Measurements from ENCODE around the gene PON3. TPM values are rescaled to one million over a fixed set of nuclear protein-coding genes. Genes with fewer than 3 reads are reported as not detected.

Gene PON3
- total and polyA plus RNA-seq, 2 experiments from 2014 or later, result 1.4 to 1.6 TPM

- TF ChIP-seq CREB1 (CRISPR knock-in tag; IDR thresholded peaks at IDR 0.05; ENCODE audit: low read depth) (no peak), POLR2AphosphoS5 (IDR thresholded peaks at IDR 0.05; ENCODE audit: low read depth) (no peak), JUNB (IDR thresholded peaks at IDR 0.05; ENCODE audit: unreplicated experiment) (no peak), ZNF462 (CRISPR knock-in tag; IDR thresholded peaks at IDR 0.05) (no peak), CTCF (conservative IDR thresholded peaks at IDR 0.05; ENCODE audit: low read depth in 2 of 2) (no peak)
- TF ChIP-seq, protein P1, sequence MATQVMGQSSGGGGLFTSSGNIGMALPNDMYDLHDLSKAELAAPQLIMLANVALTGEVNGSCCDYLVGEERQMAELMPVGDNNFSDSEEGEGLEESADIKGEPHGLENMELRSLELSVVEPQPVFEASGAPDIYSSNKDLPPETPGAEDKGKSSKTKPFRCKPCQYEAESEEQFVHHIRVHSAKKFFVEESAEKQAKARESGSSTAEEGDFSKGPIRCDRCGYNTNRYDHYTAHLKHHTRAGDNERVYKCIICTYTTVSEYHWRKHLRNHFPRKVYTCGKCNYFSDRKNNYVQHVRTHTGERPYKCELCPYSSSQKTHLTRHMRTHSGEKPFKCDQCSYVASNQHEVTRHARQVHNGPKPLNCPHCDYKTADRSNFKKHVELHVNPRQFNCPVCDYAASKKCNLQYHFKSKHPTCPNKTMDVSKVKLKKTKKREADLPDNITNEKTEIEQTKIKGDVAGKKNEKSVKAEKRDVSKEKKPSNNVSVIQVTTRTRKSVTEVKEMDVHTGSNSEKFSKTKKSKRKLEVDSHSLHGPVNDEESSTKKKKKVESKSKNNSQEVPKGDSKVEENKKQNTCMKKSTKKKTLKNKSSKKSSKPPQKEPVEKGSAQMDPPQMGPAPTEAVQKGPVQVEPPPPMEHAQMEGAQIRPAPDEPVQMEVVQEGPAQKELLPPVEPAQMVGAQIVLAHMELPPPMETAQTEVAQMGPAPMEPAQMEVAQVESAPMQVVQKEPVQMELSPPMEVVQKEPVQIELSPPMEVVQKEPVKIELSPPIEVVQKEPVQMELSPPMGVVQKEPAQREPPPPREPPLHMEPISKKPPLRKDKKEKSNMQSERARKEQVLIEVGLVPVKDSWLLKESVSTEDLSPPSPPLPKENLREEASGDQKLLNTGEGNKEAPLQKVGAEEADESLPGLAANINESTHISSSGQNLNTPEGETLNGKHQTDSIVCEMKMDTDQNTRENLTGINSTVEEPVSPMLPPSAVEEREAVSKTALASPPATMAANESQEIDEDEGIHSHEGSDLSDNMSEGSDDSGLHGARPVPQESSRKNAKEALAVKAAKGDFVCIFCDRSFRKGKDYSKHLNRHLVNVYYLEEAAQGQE (IDR thresholded peaks at IDR 0.05; ENCODE audit: unreplicated experiment), result no peak
- no peaks in the 10 kb centered on the region for H3K9me3 Mint-ChIP-seq
- no peak overlapping the region for H3K4me2 ChIP-seq
- H3K4me1 Mint-ChIP-seq, result peaks cover 16% of the 10 kb centered on the region
- no peak overlapping the region for H3K4me3 Mint-ChIP-seq
- no peaks in the 10 kb centered on the region for H3K79me2 ChIP-seq (replicated peaks; ENCODE audit: insufficient read depth)
- DNase-seq (ENCODE audit: low spot score) (no peak), ATAC-seq (no peak)
- H3K36me3 ChIP-seq (ENCODE audit: insufficient read depth), result no peaks in the 10 kb centered on the region
- no peak overlapping the region for H3K27ac Mint-ChIP-seq
- H3K4me1 ChIP-seq (ENCODE audit: insufficient read depth), result peaks cover 13% of the 10 kb centered on the region
- no peak overlapping the region for H3K27ac ChIP-seq (ENCODE audit: low read depth)
- no peaks in the 10 kb centered on the region for H3K36me3 Mint-ChIP-seq (ENCODE audit: low read depth)
- H3K9me2 ChIP-seq (ENCODE audit: insufficient read depth), result 0 out of 2 replicates have a peak, but pooled peaks cover 14% of the 10 kb centered on the region
- H2AFZ ChIP-seq, result no peak overlapping the region
- H3K27me3 ChIP-seq (ENCODE audit: insufficient read depth), result no peaks in the 10 kb centered on the region
- H3F3A ChIP-seq (replicated peaks; ENCODE audit: low read depth), result no peaks in the 10 kb centered on the region
- peaks cover 2% of the 10 kb centered on the region for H3K27me3 Mint-ChIP-seq (ENCODE audit: insufficient read depth, low read depth, poor library complexity)
- H3K4me3 ChIP-seq, result no peak overlapping the region
- H4K20me1 ChIP-seq (replicated peaks; ENCODE audit: insufficient read depth), result no peaks in the 10 kb centered on the region
These were observed 57.3 kb downstream of the PON3 start for GRCh38 chr7:95338832-95339231.
